GM10248 (cell line): ENCODE data around the gene SPN.
"Not testable (repeated sequence)": the region's sequence is repeated elsewhere in the genome, so short reads cannot be mapped to it uniquely, and the experiment has no call there.

Experiments
- CTCF ChIA-PET: fragments of 300-600 bp; sonication (Branson Sonifier 250); formaldehyde crosslinking; extraction: SDS; loops from one replicate; lab custom pipeline; 2021; ENCODE audit warnings: antibody characterized with exemption; lab: Yijun Ruan, JAX
- POLR2A ChIA-PET: fragments of 350-650 bp; sonication (Branson Sonifier 250); formaldehyde crosslinking; extraction: SDS; loops from one replicate; lab custom pipeline; 2020; ENCODE audit warnings: antibody characterized with exemption; lab: Yijun Ruan, JAX
- DNase-seq: peaks from one replicate; pipeline ENCODE4 v3.0.0; 2012; ENCODE audit errors: extremely low spot score
- CTCF ChIP-seq: IDR thresholded peaks from 2 replicates; pipeline ENCODE4 v1.5.1; 2012; ENCODE audit warnings: mild to moderate bottlenecking, low read depth; ENCODE audit errors: extremely low read depth, missing control alignments, control extremely low read depth

SPN gene

GRCh38 chr16:29708917-29709600, 46.0 kb downstream of the SPN start:
- no peak for TF ChIP-seq CTCF
- POLR2A ChIA-PET: no interaction called here
- CTCF ChIA-PET: interaction anchor here (1.3 to 1.9 kb wide), 2 partner anchors 9 to 18 kb away, joined by 4 to 7 read pairs; no protein-coding TSS in a partner anchor
- DNase-seq: no peak

- DNase-seq, POLR2A ChIA-PET: not testable (repeated sequence)
Observed at GRCh38 chr16:29709657-29710056, 46.6 kb downstream of the SPN start.

GRCh38 chr16:29710227-29711219, 47.5 kb downstream of the SPN start:
- POLR2A ChIA-PET: no interaction called here
- peak; percentile 28 for TF ChIP-seq CTCF
- CTCF ChIA-PET: interaction anchor here (0.7 to 1.9 kb wide), 5 partner anchors 7 to 19 kb away, joined by 3 to 7 read pairs (median 4); no protein-coding TSS in a partner anchor
- peak; percentile 67 for DNase-seq

More at GRCh38 chr16:29709657-29710056, 46.6 kb downstream of the SPN start:
- CTCF ChIA-PET: interaction anchor here (1.3 to 1.9 kb wide), 2 partner anchors 8 to 19 kb away, joined by 4 to 7 read pairs; no protein-coding TSS in a partner anchor

GRCh38 chr16:29712809-29713208, 49.8 kb downstream of the SPN start:
- ChIA-PET POLR2A (no interaction called here), CTCF (interaction anchor here (2.4 kb wide), 1 partner anchor 12 kb away, joined by 14 read pairs; no protein-coding TSS in a partner anchor)
- no peak for TF ChIP-seq CTCF
- DNase-seq: no peak

GRCh38 chr16:29714396-29714795, 51.3 kb downstream of the SPN start:
- ChIA-PET CTCF (interaction anchor here (1.0 to 1.6 kb wide), 7 partner anchors 10 to 317 kb away, joined by 3 to 10 read pairs (median 5); partner anchors contain the start of gene PAGR1), POLR2A (no interaction called here)
- TF ChIP-seq CTCF: no peak
- no peak for DNase-seq

- TF ChIP-seq CTCF: no peak
- no peak for DNase-seq
- POLR2A ChIA-PET: no interaction called here
- CTCF ChIA-PET: interaction anchor here (1.1 to 1.6 kb wide), 7 partner anchors 14 to 317 kb away, joined by 3 to 10 read pairs (median 5); partner anchors contain the start of gene PAGR1
Observed at GRCh38 chr16:29714972-29715371, 51.9 kb downstream of the SPN start.
